Keratinocyte (primary cell): ENCODE data around the gene PLEKHG2. TPM values are rescaled to one million over a fixed set of nuclear protein-coding genes. Genes with fewer than 3 reads are reported as not detected.

ENCODE experiments used
- DNase-seq: peaks from one replicate; pipeline ENCODE4 v3.0.0-alpha.2; 2011; ENCODE audit warnings: low read depth, missing footprints, low spot score
- FAIRE-seq: peaks from 2 replicates; lab custom pipeline; 2011; peaks lifted over from hg19 to GRCh38; lab: Jason Lieb, UNC
- H2AFZ ChIP-seq: 2 replicates; pipeline ENCODE4 v1.6.0; 2012; ENCODE audit warnings: low read length, control low read depth, inconsistent platforms; ENCODE audit not compliant: control insufficient read depth
- H3K27ac ChIP-seq: 2 replicates; pipeline ENCODE4 v1.5.1; 2011; ENCODE audit warnings: low read length; ENCODE audit not compliant: control insufficient read depth, insufficient read depth
- H3K27me3 ChIP-seq: 3 replicates; pipeline ENCODE4 v1.6.0; 2011; ENCODE audit warnings: low read length; ENCODE audit not compliant: control insufficient read depth, insufficient read depth; ENCODE audit errors: extremely low read depth
- H3K36me3 ChIP-seq, 2 experiments: 2 replicates in 1 of 2; 3 replicates in 1 of 2; pipeline ENCODE4 v1.5.1; 2011; ENCODE audit warnings: low read length in 2 of 2, mild to moderate bottlenecking in 1 of 2; ENCODE audit not compliant: control insufficient read depth in 2 of 2, insufficient read depth in 2 of 2; ENCODE audit errors: extremely low read depth in 1 of 2
- H3K4me1 ChIP-seq: 3 replicates; pipeline ENCODE4 v1.5.1; 2011; ENCODE audit warnings: low read length; ENCODE audit not compliant: control insufficient read depth, insufficient read depth; ENCODE audit errors: extremely low read depth
- H3K4me2 ChIP-seq: 3 replicates; pipeline ENCODE4 v1.6.0; 2011; ENCODE audit warnings: low read depth, low read length; ENCODE audit not compliant: control insufficient read depth, insufficient read depth; ENCODE audit errors: extremely low read depth
- H3K4me3 ChIP-seq, 3 experiments: fragments of 200-600 bp in 1 of 3; sonication (generic) in 1 of 3; 2 replicates in 2 of 3; 3 replicates in 1 of 3; pipeline ENCODE4 v1.5.1; 2011 to 2016; ENCODE audit warnings: low read length in 3 of 3, mild to moderate bottlenecking in 3 of 3, control low read depth in 2 of 3, inconsistent platforms in 1 of 3, low read depth in 1 of 3, mixed read lengths in 1 of 3, mixed run types in 1 of 3, moderate library complexity in 1 of 3; ENCODE audit not compliant: control insufficient read depth in 2 of 3, insufficient read depth in 2 of 3; ENCODE audit errors: extremely low read depth in 1 of 3
- H3K79me2 ChIP-seq: 2 replicates; pipeline ENCODE4 v1.6.0; 2012; ENCODE audit warnings: low read length; ENCODE audit not compliant: control insufficient read depth, insufficient read depth
- H3K9ac ChIP-seq: 3 replicates; pipeline ENCODE4 v1.6.0; 2011; ENCODE audit warnings: low read length; ENCODE audit not compliant: control insufficient read depth, insufficient read depth; ENCODE audit errors: extremely low read depth
- H3K9me1 ChIP-seq: 3 replicates; pipeline ENCODE4 v1.6.0; 2011; ENCODE audit warnings: low read length; ENCODE audit not compliant: control insufficient read depth, insufficient read depth; ENCODE audit errors: extremely low read depth
- H3K9me3 ChIP-seq: 2 replicates; pipeline ENCODE4 v1.5.1; 2012; ENCODE audit warnings: low read depth, low read length; ENCODE audit not compliant: control insufficient read depth
- H4K20me1 ChIP-seq: 3 replicates; pipeline ENCODE4 v1.6.0; 2011; ENCODE audit warnings: low read length; ENCODE audit not compliant: control insufficient read depth, insufficient read depth; ENCODE audit errors: extremely low read depth
- CTCF ChIP-seq, 3 experiments: IDR thresholded peaks in 1 of 3; conservative IDR thresholded peaks in 1 of 3; optimal IDR thresholded peaks in 1 of 3; 2 replicates in 2 of 3; 3 replicates in 1 of 3; pipeline versions ENCODE3 to v1.5.1; 2011; ENCODE audit warnings: low read length in 3 of 3, mild to moderate bottlenecking in 3 of 3, moderate library complexity in 2 of 3, control low read depth in 1 of 3, inconsistent platforms in 1 of 3; ENCODE audit not compliant: insufficient read depth in 2 of 3; ENCODE audit errors: extremely low read depth in 1 of 3
- EZH2 ChIP-seq: IDR thresholded peaks from one replicate; pipeline ENCODE4 v1.6.1; 2012; ENCODE audit warnings: inconsistent platforms, mild to moderate bottlenecking, low read length, moderate library complexity
- dilution Hi-C: fragments of 300-500 bp; cut with MboI; formaldehyde crosslinking; loops from one replicate; pipeline ENCODE4 v1.7.0; 2020; ENCODE audit warnings: low sequenced_read_pairs; ENCODE audit not compliant: extremely low pct_ligation_motif_present
- polyA plus RNA-seq, 5 experiments: library from polyadenylated mRNA; depleted of rRNA in 3 of 5; stranded (reverse) in 3 of 5; stranded (forward) in 1 of 5; unstranded in 1 of 5; fragments of >200 nt; gene quantifications; 1 replicate in 1 of 5; 2 replicates in 3 of 5; 3 replicates in 1 of 5; pipeline versions ENCODE4 v1.2.1 to v1.2.3, GENCODE V29; 2011 to 2012; ENCODE audit warnings: missing spikeins in 2 of 5, low read depth in 1 of 5, low replicate concordance in 1 of 5

Gene PLEKHG2
- polyA plus RNA-seq, 1 donor (not counting 4 experiments of a cell fraction or from before 2014, with no cell fraction given), result 5.2 TPM

GRCh38 chr19:39384839-39385568 lies 27.5 kb upstream of the PLEKHG2 start:
- FAIRE-seq, result no peak
- H3K4me3 ChIP-seq, result no peak overlapping the region
- H3K36me3 ChIP-seq, result peaks cover 55 to 58% of the 10 kb centered on the region in 2 experiments

GRCh38 chr19:39385629-39386411 lies 26.6 kb upstream of the PLEKHG2 start:
- Histone ChIP-seq H2AFZ (no peak overlapping the region), H3K79me2 (peaks cover 9% of the 10 kb centered on the region), H3K27me3 (no peaks in the 10 kb centered on the region), H3K36me3 (peaks cover 52 to 58% of the 10 kb centered on the region in 2 experiments), H3K9ac (no peak overlapping the region), H3K9me3 (no peaks in the 10 kb centered on the region), H3K4me3 (no peak overlapping the region), H3K4me1 (peaks cover 15% of the 10 kb centered on the region), H3K27ac (no peak overlapping the region), H3K9me1 (peaks cover 3% of the 10 kb centered on the region), H3K4me2 (no peak overlapping the region), H4K20me1 (peaks cover 3% of the 10 kb centered on the region)
- TF ChIP-seq CTCF (optimal IDR thresholded peaks at IDR 0.05 in 1 of 3, IDR thresholded peaks at IDR 0.05 in 1 of 3, conservative IDR thresholded peaks at IDR 0.05 in 1 of 3; ENCODE audit: extremely low read depth in 1 of 3, insufficient read depth in 2 of 3, low read length in 3 of 3) (no peak), EZH2 (no peak)
- no peak for FAIRE-seq
- dilution Hi-C loops, result no loop called here
- no peak for DNase-seq

More at GRCh38 chr19:39384839-39385568, 27.5 kb upstream of the PLEKHG2 start:
- H2AFZ ChIP-seq, result no peak overlapping the region
- peaks cover 5% of the 10 kb centered on the region for H3K79me2 ChIP-seq
- TF ChIP-seq CTCF (optimal IDR thresholded peaks at IDR 0.05 in 1 of 3, IDR thresholded peaks at IDR 0.05 in 1 of 3, conservative IDR thresholded peaks at IDR 0.05 in 1 of 3; ENCODE audit: extremely low read depth in 1 of 3, insufficient read depth in 2 of 3, low read length in 3 of 3) (no peak), EZH2 (no peak)
- no peak overlapping the region for H3K9ac ChIP-seq
- H3K27ac ChIP-seq, result no peak overlapping the region
- H3K9me3 ChIP-seq, result no peaks in the 10 kb centered on the region
- no peak overlapping the region for H3K4me2 ChIP-seq
- H3K4me1 ChIP-seq, result peaks cover 11% of the 10 kb centered on the region
- H3K9me1 ChIP-seq, result peaks cover 2% of the 10 kb centered on the region
- no peak for DNase-seq
- H4K20me1 ChIP-seq, result peaks cover 3% of the 10 kb centered on the region
- dilution Hi-C loops, result no loop called here
- H3K27me3 ChIP-seq, result no peaks in the 10 kb centered on the region
